22Rv1 (cell line): Measurements from ENCODE around the gene MEG3.

Experiments used
- H3K27ac ChIP-seq: fragments of 450-650 bp; 2 replicates; pipeline ENCODE4 v1.5.1; 2017
- CTCF ChIP-seq: fragments of 450-650 bp; IDR thresholded peaks from 2 replicates; pipeline ENCODE4 v1.5.1; 2017; ENCODE audit warnings: mild to moderate bottlenecking
- ZFX ChIP-seq: fragments of 450-650 bp; IDR thresholded peaks from 2 replicates; pipeline ENCODE4 v1.6.1; 2017; ENCODE audit warnings: antibody characterized with exemption, borderline replicate concordance

Gene MEG3

GRCh38 chr14:100864206-100864605 lies 38.3 kb downstream of the MEG3 start:
- TF ChIP-seq ZFX, result no peak
- TF ChIP-seq CTCF, result no peak
- H3K27ac ChIP-seq, result no peak overlapping the region

- H3K27ac ChIP-seq, result no peak overlapping the region
- no peak for TF ChIP-seq ZFX
- no peak for TF ChIP-seq CTCF
Observed at GRCh38 chr14:100864960-100865681, 39.2 kb downstream of the MEG3 start.

- no peak overlapping the region for H3K27ac ChIP-seq
- no peak for TF ChIP-seq CTCF
Observed at GRCh38 chr14:100865682-100866591, 40.0 kb downstream of the MEG3 start.

- TF ChIP-seq CTCF, result no peak
- no peak for TF ChIP-seq ZFX
- H3K27ac ChIP-seq, result no peak overlapping the region
Observed at GRCh38 chr14:100866666-100867630, 41.0 kb downstream of the MEG3 start.

DNA sequence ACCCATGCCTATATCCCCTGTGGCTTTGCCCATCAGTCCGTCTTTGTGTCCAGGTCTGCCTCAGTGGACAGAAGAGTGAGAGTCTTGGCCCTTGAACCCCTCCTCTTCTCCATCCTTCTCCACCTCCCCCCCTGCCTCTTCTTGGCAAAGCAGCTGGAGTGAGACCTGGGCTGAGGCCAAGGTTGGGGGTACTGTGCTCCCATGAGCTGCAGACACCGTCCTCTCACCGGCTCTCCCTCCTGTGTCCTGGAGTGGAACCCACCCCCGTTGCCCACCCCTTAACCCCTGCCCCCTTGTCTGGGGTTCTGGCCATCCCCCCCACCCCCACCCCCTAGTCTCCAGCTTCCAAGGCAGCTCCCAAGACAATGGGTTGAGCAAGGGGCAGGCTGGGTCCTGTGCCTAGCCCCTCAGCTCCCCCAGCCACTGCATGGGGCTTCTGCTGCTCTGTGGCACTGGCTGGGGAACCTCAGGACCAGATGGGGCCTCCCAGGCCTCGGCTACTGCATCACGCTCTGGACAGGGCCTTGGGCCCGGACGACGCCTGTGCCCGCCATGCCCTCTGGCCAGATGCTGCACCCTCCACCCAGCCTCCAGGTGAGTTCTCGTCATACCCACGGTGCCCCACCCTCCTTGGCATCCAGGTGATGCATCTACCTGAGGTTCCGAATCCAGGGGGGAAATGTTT lies 41.9 kb downstream of the MEG3 start:
- TF ChIP-seq ZFX (no peak), CTCF (no peak)
- H3K27ac ChIP-seq, result no peak overlapping the region

DNA sequence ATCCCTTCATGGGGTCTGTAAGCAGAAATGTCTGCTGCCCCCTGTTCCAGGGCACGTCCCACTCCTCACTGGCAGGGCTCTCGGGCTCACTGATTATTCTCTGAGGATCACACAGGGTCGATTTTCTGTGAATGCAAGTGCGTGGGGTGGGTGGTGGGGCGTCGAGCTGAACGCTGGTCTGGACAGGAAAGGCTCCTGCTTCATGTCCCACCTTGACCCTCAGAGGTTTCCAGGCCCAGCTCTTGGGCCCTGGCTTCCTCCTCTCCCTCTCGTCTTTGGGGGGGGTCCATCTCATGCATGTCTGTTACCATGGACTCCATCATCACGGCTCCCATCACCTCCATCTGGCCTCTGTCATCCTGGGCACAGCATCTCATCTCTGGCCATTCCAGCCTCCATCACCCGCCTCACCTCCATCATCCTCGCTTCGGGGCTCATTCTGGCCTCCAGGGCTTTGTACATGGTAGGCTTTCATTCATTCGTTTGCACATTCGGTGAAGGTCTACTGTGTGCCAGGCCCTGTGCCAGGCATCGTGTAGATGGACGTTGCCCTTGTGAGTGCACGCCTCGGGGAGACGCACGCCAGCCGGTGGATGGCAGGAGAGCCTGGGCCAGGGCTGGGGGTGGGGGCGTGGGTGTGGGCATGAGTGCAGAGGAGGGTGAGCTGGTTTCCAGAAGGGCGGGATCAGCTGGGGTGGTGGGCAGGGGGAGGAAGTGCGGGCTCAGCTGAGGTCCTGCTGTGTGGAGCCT lies 42.9 kb downstream of the MEG3 start:
- TF ChIP-seq ZFX (no peak), CTCF (no peak)
- H3K27ac ChIP-seq, result no peak overlapping the region
